Measurements from ENCODE around the gene SYT1. TPM values are rescaled to one million over a fixed set of nuclear protein-coding genes. Genes with fewer than 3 reads are reported as not detected.

The SYT1 gene
- total and polyA plus RNA-seq, 9 donors, result 0.45 to 18.3 (median 9.7) TPM

DNA sequence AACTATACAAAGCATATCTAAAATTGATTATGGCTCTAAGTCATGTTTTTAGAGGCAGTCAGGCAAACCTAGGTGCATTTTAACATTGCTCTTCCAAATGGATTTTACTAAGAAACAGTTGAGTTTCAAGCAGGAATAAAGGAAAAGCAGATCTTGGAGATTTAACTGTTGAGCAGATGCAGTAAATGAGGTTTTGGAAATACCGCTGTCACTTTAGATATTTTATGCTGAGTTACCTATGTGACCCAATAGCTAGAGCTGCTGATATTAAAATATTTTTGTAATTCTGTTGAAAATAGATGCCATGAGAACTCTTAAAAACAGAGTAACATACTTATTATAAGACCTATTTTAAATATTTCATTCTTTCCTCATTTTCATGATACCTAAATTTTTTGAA is 181.4 kb downstream of the SYT1 start:
- no peak overlapping the region for H3K27ac ChIP-seq

DNA sequence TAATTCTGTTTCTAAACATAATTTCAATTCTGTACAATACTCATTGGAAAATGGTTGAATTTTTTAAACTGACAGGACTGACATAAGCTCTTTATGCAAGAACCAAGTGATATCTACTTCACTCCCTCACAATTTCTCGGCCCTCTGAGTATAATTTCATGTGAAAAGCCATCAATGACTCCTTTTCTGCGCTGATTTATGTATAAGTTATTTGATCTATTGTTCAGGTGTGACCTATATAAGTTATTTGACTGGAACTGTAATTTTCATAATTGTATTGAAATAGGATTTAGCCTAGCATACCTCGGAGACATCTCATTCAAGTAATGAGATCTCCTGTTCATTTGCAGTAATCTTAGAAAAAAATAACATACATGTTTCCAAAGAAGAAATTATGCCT is 184.4 kb downstream of the SYT1 start:
- 91 to 94% (median 94%) methylated on average over 3 of the region's 3 CpGs for WGBS, 3 donors
- H3K9me3 ChIP-seq, result no peaks in the 10 kb centered on the region
- H3K4me3 ChIP-seq, result no peak overlapping the region
- no peak for TF ChIP-seq EP300 (IDR thresholded peaks at IDR 0.05)
- TF ChIP-seq, protein P1, sequence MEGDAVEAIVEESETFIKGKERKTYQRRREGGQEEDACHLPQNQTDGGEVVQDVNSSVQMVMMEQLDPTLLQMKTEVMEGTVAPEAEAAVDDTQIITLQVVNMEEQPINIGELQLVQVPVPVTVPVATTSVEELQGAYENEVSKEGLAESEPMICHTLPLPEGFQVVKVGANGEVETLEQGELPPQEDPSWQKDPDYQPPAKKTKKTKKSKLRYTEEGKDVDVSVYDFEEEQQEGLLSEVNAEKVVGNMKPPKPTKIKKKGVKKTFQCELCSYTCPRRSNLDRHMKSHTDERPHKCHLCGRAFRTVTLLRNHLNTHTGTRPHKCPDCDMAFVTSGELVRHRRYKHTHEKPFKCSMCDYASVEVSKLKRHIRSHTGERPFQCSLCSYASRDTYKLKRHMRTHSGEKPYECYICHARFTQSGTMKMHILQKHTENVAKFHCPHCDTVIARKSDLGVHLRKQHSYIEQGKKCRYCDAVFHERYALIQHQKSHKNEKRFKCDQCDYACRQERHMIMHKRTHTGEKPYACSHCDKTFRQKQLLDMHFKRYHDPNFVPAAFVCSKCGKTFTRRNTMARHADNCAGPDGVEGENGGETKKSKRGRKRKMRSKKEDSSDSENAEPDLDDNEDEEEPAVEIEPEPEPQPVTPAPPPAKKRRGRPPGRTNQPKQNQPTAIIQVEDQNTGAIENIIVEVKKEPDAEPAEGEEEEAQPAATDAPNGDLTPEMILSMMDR (IDR thresholded peaks at IDR 0.05), result no peak
- no peak for TF ChIP-seq POLR2A (IDR thresholded peaks at IDR 0.05)
- H3K27me3 ChIP-seq, result no peaks in the 10 kb centered on the region
- no peak overlapping the region for H3K27ac ChIP-seq
- intact Hi-C loops (cut with DNase I), result no loop called here
- H3K36me3 ChIP-seq, result no peaks in the 10 kb centered on the region
- no peaks in the 10 kb centered on the region for H3K4me1 ChIP-seq (ENCODE audit: insufficient read depth)
- no peak for DNase-seq

More for the DNA sequence above, 181.4 kb downstream of the SYT1 start:
- intact Hi-C loops (cut with DNase I), result no loop called here
- Histone ChIP-seq H3K4me1 (ENCODE audit: insufficient read depth) (no peaks in the 10 kb centered on the region), H3K36me3 (no peaks in the 10 kb centered on the region), H3K27me3 (no peaks in the 10 kb centered on the region), H3K4me3 (no peak overlapping the region), H3K9me3 (no peaks in the 10 kb centered on the region)
- WGBS, 3 donors, result 94 to 100% (median 95%) methylated on average over 1 of the region's 1 CpG
- no peak for TF ChIP-seq POLR2A (IDR thresholded peaks at IDR 0.05)
- TF ChIP-seq, protein P1 (IDR thresholded peaks at IDR 0.05), result no peak
- TF ChIP-seq EP300 (IDR thresholded peaks at IDR 0.05), result no peak
- DNase-seq, result no peak

DNA sequence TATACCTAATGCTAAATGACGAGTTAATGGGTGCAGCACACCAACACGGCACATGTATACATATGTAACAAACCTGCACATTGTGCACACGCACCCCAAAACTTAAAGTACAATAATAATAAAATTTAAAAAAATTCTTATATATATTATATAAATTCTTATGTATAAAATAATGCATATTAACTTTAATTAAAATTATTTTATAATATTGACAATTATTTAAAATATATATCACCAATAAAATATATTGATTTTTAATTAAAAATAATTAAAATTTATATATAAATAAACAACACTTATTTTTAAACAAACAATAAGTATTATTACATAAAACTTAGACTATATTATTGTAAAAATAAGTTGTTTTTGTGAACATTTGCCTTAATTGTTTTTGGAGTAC is 188.8 kb downstream of the SYT1 start:
- no peaks in the 10 kb centered on the region for H3K9me3 ChIP-seq
- 96 to 97% (median 96%) methylated on average over 3 of the region's 3 CpGs for WGBS, 3 donors
- DNase-seq, result no peak
- TF ChIP-seq EP300 (IDR thresholded peaks at IDR 0.05) (no peak), POLR2A (IDR thresholded peaks at IDR 0.05) (no peak)
- TF ChIP-seq, protein P1 (IDR thresholded peaks at IDR 0.05), result no peak
- H3K27me3 ChIP-seq, result no peaks in the 10 kb centered on the region
- no peak overlapping the region for H3K4me3 ChIP-seq
- H3K4me1 ChIP-seq (ENCODE audit: insufficient read depth), result no peaks in the 10 kb centered on the region
- intact Hi-C loops (cut with DNase I), result no loop called here
- no peak overlapping the region for H3K27ac ChIP-seq
- H3K36me3 ChIP-seq, result no peaks in the 10 kb centered on the region

DNA sequence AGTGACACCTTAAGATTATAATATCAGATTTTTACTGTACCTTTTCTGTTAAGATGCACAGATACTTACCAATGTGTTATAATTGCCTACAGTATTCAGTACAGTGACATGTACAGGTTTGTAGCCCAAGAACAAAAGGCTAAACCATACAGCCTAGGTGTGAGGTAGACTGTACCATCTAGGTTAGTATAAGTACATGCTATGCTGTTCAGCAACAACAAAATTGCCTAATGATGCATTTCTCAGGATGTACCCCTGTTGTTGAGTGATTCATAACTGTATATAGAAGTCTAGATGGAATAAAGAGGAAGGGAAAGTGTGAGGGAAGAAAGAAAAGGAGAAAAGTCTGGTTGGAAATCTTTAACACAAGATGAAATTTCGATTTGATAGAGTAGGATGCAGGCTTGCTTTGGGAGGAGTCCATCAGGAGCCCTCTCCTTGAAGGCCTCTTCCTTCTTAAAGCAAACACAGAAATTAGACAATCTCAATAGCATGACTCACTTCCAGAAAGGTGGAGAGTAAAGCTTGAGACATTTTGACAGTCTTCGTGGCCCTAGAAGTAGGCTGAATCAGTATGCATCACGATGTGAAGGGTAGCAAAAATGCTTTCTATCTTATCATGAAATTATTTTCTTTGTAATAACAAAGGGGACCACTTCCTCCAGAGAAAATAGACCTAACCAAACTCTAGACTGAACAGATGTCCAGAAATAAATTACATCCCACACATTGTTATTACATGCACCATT is 191.5 kb downstream of the SYT1 start:
- WGBS, 3 donors, result 52 to 62% (median 53%) methylated on average over 3 of the region's 3 CpGs
- intact Hi-C loops (cut with DNase I), result no loop called here
- Histone ChIP-seq H3K27me3 (no peaks in the 10 kb centered on the region), H3K27ac (no peak overlapping the region), H3K36me3 (no peaks in the 10 kb centered on the region), H3K4me1 (ENCODE audit: insufficient read depth) (no peaks in the 10 kb centered on the region), H3K4me3 (no peak overlapping the region), H3K9me3 (no peaks in the 10 kb centered on the region)
- TF ChIP-seq, protein P1 (IDR thresholded peaks at IDR 0.05), result no peak
- no peak for DNase-seq
